ENCODE data around the gene RIT2. TPM values are rescaled to one million over a fixed set of nuclear protein-coding genes. Genes with fewer than 3 reads are reported as not detected.
"Not testable (repeated sequence)": the region's sequence is repeated elsewhere in the genome, so short reads cannot be mapped to it uniquely, and the experiment has no call there.

Gene RIT2
- total RNA-seq, 2 experiments from 2014 or later = not detected

DNA sequence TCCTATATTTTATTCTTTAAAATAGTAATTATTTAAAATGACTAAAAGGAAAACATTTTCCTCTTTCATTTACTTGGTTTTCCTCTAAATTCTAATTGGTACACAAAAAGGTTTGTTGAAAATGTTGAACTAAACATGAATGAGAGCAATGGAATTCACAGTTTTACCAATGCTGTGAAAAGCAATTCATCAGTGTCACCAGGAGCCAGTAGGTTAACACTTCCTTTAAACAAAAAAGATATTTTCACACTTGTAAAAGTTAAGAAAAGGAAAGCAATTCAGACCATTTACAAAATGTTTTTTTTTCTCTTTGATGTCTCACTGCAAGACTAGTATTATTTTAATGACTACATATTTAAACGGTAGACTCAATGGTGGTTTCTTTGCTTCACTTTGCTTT lies 341.6 kb downstream of the RIT2 start:
- H3K27me3 Mint-ChIP-seq = no peaks in the 10 kb centered on the region
- H3K36me3 Mint-ChIP-seq = no peaks in the 10 kb centered on the region
- DNase-seq = no peak
- no peak overlapping the region for H3K4me3 Mint-ChIP-seq
- no peaks in the 10 kb centered on the region for H3K4me1 Mint-ChIP-seq
- H3K9me3 Mint-ChIP-seq = no peaks in the 10 kb centered on the region
- no peak overlapping the region for H3K27ac Mint-ChIP-seq

- Mint-ChIP-seq H3K9me3 (peaks cover 3% of the 10 kb centered on the region), H3K36me3 (no peaks in the 10 kb centered on the region), H3K4me3 (no peak overlapping the region), H3K27me3 (no peaks in the 10 kb centered on the region), H3K4me1 (no peaks in the 10 kb centered on the region), H3K27ac (no peak overlapping the region)
- no peak for DNase-seq
Observed at GRCh38 chr18:42771936-42772335, 343.5 kb downstream of the RIT2 start.

DNA sequence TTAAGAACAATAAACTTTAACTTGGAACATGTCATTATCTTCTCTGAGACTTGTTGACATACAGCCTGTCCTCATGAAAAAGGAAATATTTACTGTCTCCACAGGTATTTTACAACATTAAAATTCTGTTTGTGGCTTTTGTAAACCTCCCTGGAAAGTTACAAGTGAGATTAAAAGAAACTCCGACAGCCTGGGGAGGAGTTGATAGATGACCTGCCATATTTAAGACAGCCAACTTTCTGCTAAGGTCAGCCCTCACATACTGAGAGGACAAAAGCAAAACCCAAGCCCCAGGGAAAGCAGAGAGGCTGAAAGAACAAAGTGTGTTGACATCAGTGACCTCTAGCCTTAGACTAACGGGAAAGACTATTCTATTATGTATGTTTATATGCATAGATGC lies 350.2 kb downstream of the RIT2 start:
- H3K9me3 Mint-ChIP-seq = peaks cover 3% of the 10 kb centered on the region
- H3K36me3 Mint-ChIP-seq = no peaks in the 10 kb centered on the region
- no peak overlapping the region for H3K4me3 Mint-ChIP-seq
- H3K27me3 Mint-ChIP-seq = no peaks in the 10 kb centered on the region
- H3K4me1 Mint-ChIP-seq = no peaks in the 10 kb centered on the region
- DNase-seq = no peak
- no peak overlapping the region for H3K27ac Mint-ChIP-seq

DNA sequence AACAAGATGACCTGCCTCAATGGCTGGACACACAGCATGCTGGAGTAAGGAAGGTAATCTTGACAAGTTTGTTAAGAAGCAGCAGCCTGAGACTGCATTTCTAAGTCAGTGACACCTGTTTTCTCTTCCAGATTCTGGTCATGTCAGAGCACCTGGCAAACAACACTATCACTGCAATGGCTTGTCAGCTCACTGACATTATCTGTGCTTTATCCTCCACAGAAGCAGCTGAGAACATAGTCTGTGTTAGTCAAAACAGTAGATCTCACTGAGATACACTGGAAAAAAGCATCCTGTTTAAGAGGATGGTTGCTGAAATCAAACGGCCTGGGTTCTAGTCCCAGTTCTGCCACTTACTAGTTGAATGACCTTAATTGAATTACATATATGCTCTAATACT lies 355.2 kb downstream of the RIT2 start:
- Mint-ChIP-seq H3K27me3 (no peaks in the 10 kb centered on the region), H3K4me3 (no peak overlapping the region), H3K27ac (no peak overlapping the region), H3K9me3 (no peaks in the 10 kb centered on the region), H3K4me1 (no peaks in the 10 kb centered on the region), H3K36me3 (no peaks in the 10 kb centered on the region)
- no peak for DNase-seq

DNA sequence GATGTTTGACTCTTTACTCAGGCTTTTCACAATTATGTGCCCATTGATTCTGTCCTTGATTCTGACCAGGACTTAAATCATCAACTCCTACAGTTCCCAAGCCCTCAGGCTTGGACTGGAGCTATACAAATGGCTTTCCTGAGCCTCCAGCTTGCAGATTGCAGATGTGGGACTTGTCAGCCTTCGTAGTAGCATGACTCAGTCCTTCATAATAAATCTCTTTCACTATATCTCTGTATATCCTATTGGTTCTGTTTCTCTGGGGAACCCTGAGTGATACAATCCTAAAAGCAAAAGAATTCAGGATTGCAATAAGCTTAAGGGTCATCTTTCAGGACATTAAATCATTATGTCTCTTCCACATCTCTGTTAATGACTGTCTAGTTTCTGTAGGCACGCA lies 356.6 kb downstream of the RIT2 start:
- Mint-ChIP-seq H3K36me3 (no peaks in the 10 kb centered on the region), H3K4me1 (no peaks in the 10 kb centered on the region), H3K9me3 (no peaks in the 10 kb centered on the region), H3K27ac (no peak overlapping the region), H3K4me3 (no peak overlapping the region), H3K27me3 (no peaks in the 10 kb centered on the region)
- DNase-seq = no peak

- no peaks in the 10 kb centered on the region for H3K36me3 Mint-ChIP-seq
- no peak for DNase-seq
- H3K4me3 Mint-ChIP-seq = no peak overlapping the region
- H3K4me1 Mint-ChIP-seq = no peaks in the 10 kb centered on the region
- no peak overlapping the region for H3K27ac Mint-ChIP-seq
- no peaks in the 10 kb centered on the region for H3K27me3 Mint-ChIP-seq
- H3K9me3 Mint-ChIP-seq = no peaks in the 10 kb centered on the region
Observed at GRCh38 chr18:42756214-42756613, 359.3 kb downstream of the RIT2 start.

- DNase-seq = no peak
- no peaks in the 10 kb centered on the region for H3K27me3 Mint-ChIP-seq
- no peaks in the 10 kb centered on the region for H3K9me3 Mint-ChIP-seq
- H3K27ac Mint-ChIP-seq = no peak overlapping the region
- H3K36me3 Mint-ChIP-seq = no peaks in the 10 kb centered on the region
- H3K4me1 Mint-ChIP-seq = no peaks in the 10 kb centered on the region
- H3K4me3 Mint-ChIP-seq = no peak overlapping the region
Observed at GRCh38 chr18:42752916-42753315, 362.6 kb downstream of the RIT2 start.

- Mint-ChIP-seq H3K4me3 (no peak overlapping the region), H3K9me3 (no peaks in the 10 kb centered on the region), H3K4me1 (no peaks in the 10 kb centered on the region), H3K36me3 (no peaks in the 10 kb centered on the region), H3K27me3 (no peaks in the 10 kb centered on the region), H3K27ac (no peak overlapping the region)
- no peak for DNase-seq
Observed at GRCh38 chr18:42746794-42747193, 368.7 kb downstream of the RIT2 start.

DNA sequence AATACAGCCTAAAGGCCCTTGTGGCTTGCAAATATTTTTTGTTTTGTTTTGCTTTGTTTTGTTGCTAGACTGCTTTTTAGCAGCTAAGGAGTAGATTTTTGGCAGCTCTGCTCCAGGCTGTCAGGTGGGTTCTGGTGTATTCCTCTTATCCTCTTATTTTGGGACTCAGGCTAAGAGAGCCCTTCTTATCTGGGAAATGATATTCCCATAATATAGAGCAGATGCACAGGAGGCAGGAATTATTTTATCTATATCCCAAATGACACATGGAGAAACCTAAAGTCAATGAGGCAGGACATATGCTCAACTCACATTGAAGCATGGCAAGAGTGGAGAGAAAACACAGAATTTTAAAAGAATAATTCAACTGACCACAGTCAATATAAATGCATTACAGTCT lies 369.6 kb downstream of the RIT2 start:
- Mint-ChIP-seq H3K36me3 (no peaks in the 10 kb centered on the region), H3K4me3 (no peak overlapping the region), H3K27ac (no peak overlapping the region), H3K9me3 (no peaks in the 10 kb centered on the region), H3K4me1 (no peaks in the 10 kb centered on the region), H3K27me3 (no peaks in the 10 kb centered on the region)
- no peak for DNase-seq

DNA sequence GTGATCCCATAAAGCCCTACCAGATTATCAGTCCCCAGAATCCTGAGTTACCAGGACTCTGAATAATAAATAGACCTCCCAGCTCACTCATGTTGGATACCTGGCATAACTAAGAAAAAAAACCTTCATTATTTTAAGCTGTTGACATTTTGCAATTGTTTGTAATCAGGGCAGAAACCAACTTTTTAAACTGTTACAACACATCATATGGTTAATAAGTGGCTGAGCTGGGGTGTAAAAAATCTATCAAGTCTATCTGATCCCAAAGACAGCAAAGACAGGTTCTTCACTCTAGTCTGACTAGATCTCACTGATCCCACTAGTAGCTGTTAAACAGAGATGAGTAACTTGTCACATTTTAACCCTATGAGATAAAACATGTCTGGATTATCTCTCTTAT lies 370.3 kb downstream of the RIT2 start:
- Mint-ChIP-seq H3K27ac (no peak overlapping the region), H3K4me3 (no peak overlapping the region), H3K9me3 (no peaks in the 10 kb centered on the region), H3K36me3 (no peaks in the 10 kb centered on the region), H3K4me1 (no peaks in the 10 kb centered on the region), H3K27me3 (no peaks in the 10 kb centered on the region)
- DNase-seq = no peak

DNA sequence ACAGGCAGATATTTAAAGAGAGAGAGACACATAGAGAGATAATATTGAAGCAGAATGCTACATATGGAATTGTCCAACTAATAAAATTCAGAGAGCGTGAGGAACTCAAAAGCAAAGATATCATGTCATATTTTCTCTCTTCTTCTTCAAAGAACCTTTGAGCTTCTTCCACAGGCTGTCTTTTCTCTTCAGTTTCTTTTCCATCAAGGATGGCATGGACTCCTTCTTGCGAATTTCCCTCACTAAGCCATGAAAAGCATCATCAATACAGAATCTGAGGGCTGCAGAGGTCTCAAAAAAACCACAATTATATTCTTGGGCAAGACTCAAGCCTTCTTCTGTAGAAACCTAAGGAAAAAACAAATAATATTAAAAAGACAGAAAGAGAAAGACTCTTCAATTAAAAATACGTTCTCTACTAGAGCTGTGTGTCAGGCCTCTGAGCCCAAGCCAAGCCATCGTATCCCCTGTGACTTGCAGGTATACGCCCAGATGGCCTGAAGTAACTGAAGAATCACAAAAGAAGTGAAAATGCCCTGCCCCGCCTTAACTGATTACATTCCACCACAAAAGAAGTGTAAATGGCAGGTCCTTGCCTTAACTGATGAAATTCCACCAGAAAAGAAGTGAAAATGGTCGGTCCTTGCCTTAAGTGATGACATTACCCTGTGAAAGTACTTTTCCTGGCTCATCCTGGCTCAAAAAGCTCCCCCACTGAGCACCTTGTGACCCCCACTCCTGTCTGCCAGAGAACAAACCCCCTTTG lies 371.9 kb downstream of the RIT2 start:
- Mint-ChIP-seq H3K9me3 (no peaks in the 10 kb centered on the region), H3K27me3 (no peaks in the 10 kb centered on the region), H3K36me3 (no peaks in the 10 kb centered on the region), H3K27ac (no peak overlapping the region), H3K4me3 (no peak overlapping the region), H3K4me1 (no peaks in the 10 kb centered on the region)
- no peak for DNase-seq

- H3K4me1 Mint-ChIP-seq = no peaks in the 10 kb centered on the region
- H3K9me3 Mint-ChIP-seq = no peaks in the 10 kb centered on the region
- no peak for DNase-seq
- H3K4me3 Mint-ChIP-seq = no peak overlapping the region
- H3K27me3 Mint-ChIP-seq = no peaks in the 10 kb centered on the region
- no peak overlapping the region for H3K27ac Mint-ChIP-seq
- no peaks in the 10 kb centered on the region for H3K36me3 Mint-ChIP-seq
Observed at GRCh38 chr18:42742969-42743368, 372.5 kb downstream of the RIT2 start.

- Mint-ChIP-seq H3K9me3 (peaks cover 1% of the 10 kb centered on the region), H3K36me3 (no peaks in the 10 kb centered on the region), H3K27me3 (no peaks in the 10 kb centered on the region), H3K4me1 (no peaks in the 10 kb centered on the region), H3K27ac (no peak overlapping the region), H3K4me3 (no peak overlapping the region)
- no peak for DNase-seq
Observed at GRCh38 chr18:42742474-42742873, 373.0 kb downstream of the RIT2 start.

- not testable (repeated sequence) for H3K9me3 Mint-ChIP-seq, H3K36me3 Mint-ChIP-seq
Observed at GRCh38 chr18:42741805-42742347, 373.6 kb downstream of the RIT2 start.

DNA sequence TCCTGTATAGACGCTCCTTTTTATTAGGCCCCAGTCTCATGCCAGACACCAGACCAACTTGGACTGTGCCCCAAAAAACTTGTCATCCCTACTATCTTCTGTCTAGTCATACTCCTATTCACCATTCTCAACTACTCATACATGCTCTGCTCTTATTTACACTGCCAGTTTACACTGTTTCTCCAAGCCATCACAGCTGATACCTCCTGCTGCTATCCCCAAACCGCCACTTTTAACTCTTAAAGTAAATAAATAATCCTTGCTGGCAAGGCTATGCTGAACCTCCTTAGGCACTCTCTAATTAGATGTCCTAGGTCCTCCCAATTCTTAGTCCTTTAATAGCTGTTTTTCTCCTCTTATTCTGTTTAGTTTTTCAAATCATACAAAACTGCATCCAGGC lies 374.2 kb downstream of the RIT2 start:
- not testable (repeated sequence) for H3K9me3 Mint-ChIP-seq, H3K4me3 Mint-ChIP-seq, H3K27ac Mint-ChIP-seq, H3K27me3 Mint-ChIP-seq, H3K36me3 Mint-ChIP-seq, DNase-seq, H3K4me1 Mint-ChIP-seq

More at GRCh38 chr18:42741805-42742347, 373.6 kb downstream of the RIT2 start:
- not testable (repeated sequence) for H3K27ac Mint-ChIP-seq, H3K27me3 Mint-ChIP-seq, H3K4me1 Mint-ChIP-seq, H3K4me3 Mint-ChIP-seq, DNase-seq

DNA sequence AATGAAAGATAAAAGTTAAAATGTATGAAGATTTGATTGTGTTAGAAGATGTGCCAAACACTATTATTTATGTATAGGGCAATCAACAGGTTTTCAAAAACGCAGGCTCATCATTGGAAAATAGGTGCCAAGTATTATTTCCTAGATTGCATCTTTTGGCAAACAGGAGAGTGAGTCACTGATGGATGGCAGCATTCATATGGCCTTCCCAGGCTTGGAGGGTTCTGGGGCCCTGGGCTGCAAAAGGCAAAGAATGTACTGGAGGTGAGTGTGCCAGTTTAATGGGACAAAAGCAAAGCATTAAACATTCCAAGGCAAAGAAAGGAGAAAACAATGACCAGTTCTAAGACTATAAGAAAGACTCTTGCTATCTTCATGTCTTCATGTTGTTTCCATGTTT lies 379.4 kb downstream of the RIT2 start:
- Mint-ChIP-seq H3K4me3 (no peak overlapping the region), H3K27me3 (no peaks in the 10 kb centered on the region), H3K9me3 (peaks cover 5% of the 10 kb centered on the region), H3K36me3 (no peaks in the 10 kb centered on the region), H3K4me1 (no peaks in the 10 kb centered on the region), H3K27ac (no peak overlapping the region)
- no peak for DNase-seq
